ENCODE measurements around the gene PTPRK. TPM values are rescaled to one million over a fixed set of nuclear protein-coding genes. Genes with fewer than 3 reads are reported as not detected.
A peak's percentile ranks its signal among the peaks of the same experiment; 100 is the strongest.

Gene PTPRK
- total RNA-seq, 1 donor from 2014 or later = 18.4 TPM

DNA sequence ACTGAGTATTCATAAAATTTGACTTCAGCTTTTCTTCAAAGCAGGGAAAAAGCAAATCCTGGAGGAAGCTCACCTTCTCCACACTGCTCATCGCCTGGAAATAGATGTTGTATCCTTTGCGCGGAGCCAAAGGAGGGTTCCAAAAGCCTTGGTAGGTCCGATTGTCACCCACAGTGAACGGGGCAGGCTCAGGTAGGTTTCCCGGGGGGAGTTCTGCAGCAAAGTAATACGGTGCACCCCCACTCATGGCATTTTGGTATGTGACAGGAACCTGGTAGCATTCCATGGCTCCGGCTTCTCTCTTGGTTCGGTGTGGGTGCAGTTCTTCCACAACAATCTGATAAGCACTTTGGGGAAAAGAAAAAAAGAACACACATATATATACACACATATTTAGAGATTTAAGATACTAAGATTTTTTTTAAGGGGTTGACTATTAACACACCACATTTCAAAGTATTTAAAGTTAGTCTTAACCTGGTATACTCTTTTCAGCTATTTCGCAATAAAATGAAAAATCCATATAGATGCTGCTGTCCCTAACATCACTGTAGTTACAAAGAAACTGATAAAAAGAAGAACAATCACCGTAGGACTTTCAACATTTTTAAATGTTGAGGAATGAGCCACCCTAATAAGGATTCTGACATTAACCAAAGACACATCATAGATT is 452.8 kb downstream of the PTPRK start:
- TF ChIP-seq CTCF (IDR thresholded peaks at IDR 0.05; ENCODE audit: borderline replicate concordance) = no peak
- Histone ChIP-seq H3K27ac (replicated peaks) (peak overlapping the region; percentile 54), H3K4me1 (peaks cover 15% of the 10 kb centered on the region), H3K4me3 (no peak overlapping the region), H3K27me3 (ENCODE audit: low read depth) (no peaks in the 10 kb centered on the region), H3K36me3 (peaks cover 13% of the 10 kb centered on the region), H3K9me3 (replicated peaks) (no peaks in the 10 kb centered on the region)
- DNase-seq = no peak
- intact Hi-C loops (cut with micrococcal nuclease) = no loop called here

- Histone ChIP-seq H3K27ac (replicated peaks) (no peak overlapping the region), H3K4me1 (peaks cover 15% of the 10 kb centered on the region), H3K27me3 (ENCODE audit: low read depth) (no peaks in the 10 kb centered on the region), H3K36me3 (peaks cover 13% of the 10 kb centered on the region), H3K4me3 (no peak overlapping the region), H3K9me3 (replicated peaks) (no peaks in the 10 kb centered on the region)
- DNase-seq = no peak
- no peak for TF ChIP-seq CTCF (IDR thresholded peaks at IDR 0.05; ENCODE audit: borderline replicate concordance)
- intact Hi-C loops (cut with micrococcal nuclease) = no loop called here
Observed at GRCh38 chr6:128065072-128065471, 455.3 kb downstream of the PTPRK start.

DNA sequence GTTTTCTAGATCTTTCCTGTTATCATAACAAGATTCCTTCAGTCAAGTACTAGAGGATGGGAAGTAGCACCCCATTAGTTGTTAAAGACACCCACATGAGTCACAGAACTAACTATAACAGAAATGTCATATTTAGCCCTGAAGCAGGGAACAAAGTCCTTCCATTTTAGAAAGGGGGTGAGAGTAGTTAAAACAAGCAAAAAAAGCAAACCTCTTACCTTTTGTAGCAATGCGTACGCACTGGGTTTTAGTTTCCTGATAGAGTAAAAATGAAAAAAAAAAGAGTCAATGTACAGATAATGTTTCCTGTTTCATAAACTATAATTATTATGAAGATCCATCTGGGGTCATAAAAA is 455.9 kb downstream of the PTPRK start:
- TF ChIP-seq CTCF (IDR thresholded peaks at IDR 0.05; ENCODE audit: borderline replicate concordance) = no peak
- Histone ChIP-seq H3K4me3 (no peak overlapping the region), H3K9me3 (replicated peaks) (no peaks in the 10 kb centered on the region), H3K27ac (replicated peaks) (no peak overlapping the region), H3K4me1 (peaks cover 15% of the 10 kb centered on the region), H3K36me3 (peaks cover 13% of the 10 kb centered on the region), H3K27me3 (ENCODE audit: low read depth) (no peaks in the 10 kb centered on the region)
- DNase-seq = no peak
- intact Hi-C loops (cut with micrococcal nuclease) = no loop called here

- Histone ChIP-seq H3K4me1 (peaks cover 15% of the 10 kb centered on the region), H3K36me3 (peaks cover 18% of the 10 kb centered on the region), H3K27ac (replicated peaks) (no peak overlapping the region), H3K4me3 (no peak overlapping the region), H3K27me3 (ENCODE audit: low read depth) (no peaks in the 10 kb centered on the region), H3K9me3 (replicated peaks) (no peaks in the 10 kb centered on the region)
- no peak for TF ChIP-seq CTCF (IDR thresholded peaks at IDR 0.05; ENCODE audit: borderline replicate concordance)
- intact Hi-C loops (cut with micrococcal nuclease) = no loop called here
- no peak for DNase-seq
Observed at GRCh38 chr6:128063850-128064539, 456.4 kb downstream of the PTPRK start.

DNA sequence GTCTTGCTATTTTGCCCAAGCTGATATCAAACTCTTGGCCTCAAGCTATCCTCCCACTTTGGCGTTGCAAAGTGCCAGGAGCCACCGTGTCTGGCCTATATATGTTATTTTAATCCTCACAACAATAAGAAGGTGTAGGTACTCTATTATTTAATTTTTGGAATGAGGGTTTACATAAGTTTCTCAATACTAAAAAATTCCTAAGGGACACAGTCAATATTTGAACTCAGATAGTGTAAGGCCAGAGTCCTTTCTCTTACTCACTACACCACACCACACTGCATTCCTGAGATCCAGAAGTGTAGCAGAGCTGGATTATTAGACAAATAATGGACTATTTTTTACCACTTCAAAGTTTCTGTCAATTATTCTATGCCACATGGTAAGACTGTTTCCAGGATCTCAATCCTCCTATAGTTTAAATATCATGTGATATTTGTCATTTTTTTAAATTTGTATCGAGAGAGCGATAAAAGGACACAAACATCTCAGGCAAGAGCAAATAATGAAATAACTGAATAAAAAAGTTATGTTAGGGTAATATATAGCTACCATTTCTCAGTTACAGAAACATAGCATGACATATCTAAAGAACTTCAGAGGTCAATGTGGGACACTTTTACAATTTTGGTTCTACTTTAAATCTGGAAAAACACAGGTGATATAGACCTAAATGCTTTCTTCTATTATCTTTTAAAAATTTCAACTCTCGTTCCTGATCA is 457.4 kb downstream of the PTPRK start:
- Histone ChIP-seq H3K27ac (replicated peaks) (no peak overlapping the region), H3K4me1 (peaks cover 15% of the 10 kb centered on the region), H3K9me3 (replicated peaks) (no peaks in the 10 kb centered on the region), H3K4me3 (no peak overlapping the region), H3K27me3 (ENCODE audit: low read depth) (no peaks in the 10 kb centered on the region), H3K36me3 (peaks cover 22% of the 10 kb centered on the region)
- intact Hi-C loops (cut with micrococcal nuclease) = no loop called here
- DNase-seq = no peak
- no peak for TF ChIP-seq CTCF (IDR thresholded peaks at IDR 0.05; ENCODE audit: borderline replicate concordance)

All from left ventricle myocardium inferior (tissue), 1 donor.